Measurements from ENCODE around the gene ZNF518A.

ZNF518A gene

DNA sequence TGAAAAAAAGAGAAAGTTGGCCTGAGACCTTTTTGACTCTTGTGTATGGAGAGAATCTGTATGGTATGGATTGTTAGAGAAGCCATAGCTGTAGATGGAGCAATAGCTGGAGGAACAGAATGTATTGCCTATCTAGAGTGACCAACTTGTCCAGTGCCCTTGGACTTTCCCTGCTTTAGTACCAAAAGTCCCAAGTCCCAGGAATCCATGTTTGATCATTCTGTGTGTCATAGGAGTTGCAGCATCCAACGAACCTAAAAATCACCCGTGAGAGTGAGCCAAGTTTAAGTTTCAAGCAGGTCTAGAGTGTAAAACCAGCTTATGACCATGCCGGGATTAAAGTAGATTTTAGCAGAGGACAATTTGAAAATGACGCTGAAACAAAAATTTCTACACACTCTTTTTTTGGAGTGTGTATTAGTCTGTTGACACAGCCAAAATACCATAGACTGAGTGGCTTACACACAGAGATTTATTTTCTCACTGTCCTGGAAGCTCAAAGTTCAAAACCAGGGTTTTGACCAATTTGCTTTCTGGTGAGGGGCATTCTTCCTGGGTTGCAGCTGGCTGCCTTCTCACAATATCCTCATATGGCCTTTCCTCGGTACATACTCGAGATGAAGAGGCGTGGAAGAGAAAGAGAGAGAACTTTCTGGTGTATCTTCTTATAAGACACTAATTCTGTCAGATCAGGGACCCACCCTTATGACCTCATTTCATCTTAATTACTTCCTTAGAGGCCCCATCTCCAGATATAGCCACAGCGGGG, 36.9 kb upstream of the ZNF518A start:
- no peak for DNase-seq (ENCODE audit: extremely low read depth, low read depth)
- TF ChIP-seq CTCF (IDR thresholded peaks at IDR 0.05; ENCODE audit: low read depth, low read length): no peak

DNA sequence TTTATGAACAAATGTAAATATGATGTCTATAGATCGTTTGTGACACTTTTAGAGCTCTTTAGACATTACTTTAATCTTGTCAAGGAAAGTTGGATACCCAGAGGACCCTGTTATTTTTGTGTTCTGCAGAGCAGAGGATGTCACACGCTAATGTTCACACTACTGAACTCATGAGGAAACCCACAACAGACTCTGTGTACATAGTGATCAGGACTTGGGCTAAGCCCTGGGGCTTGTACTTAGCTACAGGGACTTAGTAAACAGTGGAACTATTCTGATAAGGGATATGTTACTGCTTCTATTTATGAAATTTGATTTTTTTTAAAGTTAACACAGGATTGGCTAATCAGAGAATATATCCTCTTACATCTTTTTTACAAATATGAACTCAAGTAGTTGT, 36.1 kb upstream of the ZNF518A start:
- no peak for DNase-seq (ENCODE audit: extremely low read depth, low read depth)
- TF ChIP-seq CTCF (IDR thresholded peaks at IDR 0.05; ENCODE audit: low read depth, low read length): no peak

GRCh38 chr10:96096958-96097357, 33.1 kb upstream of the ZNF518A start:
- DNase-seq (ENCODE audit: extremely low read depth, low read depth): no peak
- no peak for TF ChIP-seq CTCF (IDR thresholded peaks at IDR 0.05; ENCODE audit: low read depth, low read length)

GRCh38 chr10:96097865-96098264, 32.2 kb upstream of the ZNF518A start:
- DNase-seq (ENCODE audit: extremely low read depth, low read depth): no peak
- TF ChIP-seq CTCF (IDR thresholded peaks at IDR 0.05; ENCODE audit: low read depth, low read length): no peak

DNA sequence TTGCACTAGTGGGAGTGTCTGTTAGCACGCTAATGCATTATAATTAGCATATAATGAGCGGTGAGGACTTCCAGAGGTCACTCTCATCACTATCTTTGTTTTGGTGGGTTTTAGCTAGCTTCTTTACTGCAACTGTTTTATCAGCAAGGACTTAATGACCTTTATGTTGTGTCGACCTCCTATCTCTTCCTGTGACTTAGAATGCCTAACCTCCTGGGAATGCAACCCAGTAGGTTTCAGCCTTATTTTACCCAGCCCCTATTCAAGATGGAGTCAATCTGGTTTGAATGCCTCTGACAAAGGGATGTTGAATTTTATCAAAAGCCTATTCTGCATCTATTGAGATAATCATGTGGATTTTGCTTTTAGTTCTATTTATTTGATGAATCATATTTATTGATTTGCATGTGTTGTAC, 22.5 kb upstream of the ZNF518A start:
- DNase-seq (ENCODE audit: extremely low read depth, low read depth): no peak
- no peak for TF ChIP-seq CTCF (IDR thresholded peaks at IDR 0.05; ENCODE audit: low read depth, low read length)

DNA sequence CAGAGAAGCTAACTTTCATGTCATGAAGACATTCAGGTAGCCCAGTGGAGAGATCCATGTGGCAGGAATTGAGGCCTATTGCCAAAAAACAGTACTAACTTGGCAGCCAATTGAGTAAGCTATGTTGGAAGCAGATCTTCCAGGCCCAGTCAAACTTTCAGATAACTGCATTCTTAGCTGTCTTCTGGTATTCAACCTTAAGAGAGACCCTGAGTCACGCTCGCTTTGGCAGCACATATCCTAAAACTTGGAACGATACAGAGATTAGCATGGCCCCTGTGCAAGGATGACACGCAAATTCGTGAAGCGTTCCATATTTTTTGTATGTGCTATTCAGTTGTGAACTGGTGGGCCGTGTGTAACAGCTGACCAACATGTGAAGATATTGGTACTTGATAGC, 17.6 kb upstream of the ZNF518A start:
- TF ChIP-seq CTCF (IDR thresholded peaks at IDR 0.05; ENCODE audit: low read depth, low read length): no peak
- DNase-seq (ENCODE audit: extremely low read depth, low read depth): no peak

- DNase-seq (ENCODE audit: extremely low read depth, low read depth): no peak
- no peak for TF ChIP-seq CTCF (IDR thresholded peaks at IDR 0.05; ENCODE audit: low read depth, low read length)
These were observed 11.3 kb upstream of the ZNF518A start for GRCh38 chr10:96118604-96119450.

All from AG09319 (cell line).